Activated CD4-positive, alpha-beta T cell treated with anti-CD3 and anti-CD28 coated beads, Interleukin-2, amount 50 U/mL, for 16 hours (primary cell): ENCODE results near the gene NTMT1.

Source experiments
- DNase-seq: peaks from one replicate; pipeline ENCODE4 v3.0.0-alpha.2; 2020

Gene NTMT1

GRCh38 chr9:129597355-129598088 is 28.4 kb upstream of the NTMT1 start:
- no peak for DNase-seq

GRCh38 chr9:129598089-129598596 is 27.8 kb upstream of the NTMT1 start:
- no peak for DNase-seq

- DNase-seq: no peak
These were observed 24.8 kb upstream of the NTMT1 start for GRCh38 chr9:129601082-129601674.

- peak; percentile 17 for DNase-seq
These were observed 23.2 kb upstream of the NTMT1 start for GRCh38 chr9:129602598-129603415.

GRCh38 chr9:129604056-129604765 is 21.8 kb upstream of the NTMT1 start:
- DNase-seq: no peak

- no peak for DNase-seq
These were observed 21.2 kb upstream of the NTMT1 start for GRCh38 chr9:129604766-129605163.

GRCh38 chr9:129606161-129607026 is 19.6 kb upstream of the NTMT1 start:
- DNase-seq: no peak

- DNase-seq: no peak
These were observed 19.0 kb upstream of the NTMT1 start for GRCh38 chr9:129607027-129607387.

GRCh38 chr9:129608561-129609481 is 17.1 kb upstream of the NTMT1 start:
- no peak for DNase-seq

GRCh38 chr9:129609486-129610212 is 16.3 kb upstream of the NTMT1 start:
- DNase-seq: peak; percentile 32

- DNase-seq: no peak
These were observed 15.8 kb upstream of the NTMT1 start for GRCh38 chr9:129610213-129610472.

GRCh38 chr9:129610473-129611306 is 15.3 kb upstream of the NTMT1 start:
- peak; percentile 63 for DNase-seq

GRCh38 chr9:129611307-129611800 is 14.6 kb upstream of the NTMT1 start:
- DNase-seq: no peak

GRCh38 chr9:129612123-129612522 is 13.8 kb upstream of the NTMT1 start:
- DNase-seq: no peak

- DNase-seq: no peak
These were observed 13.0 kb upstream of the NTMT1 start for GRCh38 chr9:129612815-129613519.

GRCh38 chr9:129613520-129614175 is 12.3 kb upstream of the NTMT1 start:
- DNase-seq: no peak

- no peak for DNase-seq
These were observed 11.0 kb upstream of the NTMT1 start for GRCh38 chr9:129614932-129615331.
